Ishikawa (cell line): ENCODE results near the gene ACY1.
A peak's percentile ranks its signal among the peaks of the same experiment; 100 is the strongest.

ENCODE experiments used
- CEBPB ChIP-seq: IDR thresholded peaks from 2 replicates; pipeline ENCODE4 v1.6.1; 2012
- CREB1 ChIP-seq: IDR thresholded peaks from 2 replicates; pipeline ENCODE4 v1.6.1; 2012; ENCODE audit warnings: low read depth
- EGR1 ChIP-seq: IDR thresholded peaks from 2 replicates; pipeline ENCODE4 v1.6.1; 2012
- EP300 ChIP-seq: IDR thresholded peaks from 2 replicates; pipeline ENCODE4 v1.6.1; 2012; ENCODE audit warnings: borderline replicate concordance
- NFIC ChIP-seq: IDR thresholded peaks from 2 replicates; pipeline ENCODE4 v1.6.1; 2012
- RAD21 ChIP-seq: IDR thresholded peaks from 2 replicates; pipeline ENCODE4 v1.6.1; 2012; ENCODE audit warnings: low read depth
- TAF1 ChIP-seq: IDR thresholded peaks from 2 replicates; pipeline ENCODE4 v1.6.1; 2012; ENCODE audit warnings: low read depth, mild to moderate bottlenecking
- TCF12 ChIP-seq: IDR thresholded peaks from 2 replicates; pipeline ENCODE4 v1.6.1; 2012; ENCODE audit warnings: low read depth
- TEAD4 ChIP-seq: IDR thresholded peaks from 2 replicates; pipeline ENCODE4 v1.6.1; 2012
- YY1 ChIP-seq: IDR thresholded peaks from 2 replicates; pipeline ENCODE4 v1.6.1; 2012; ENCODE audit warnings: low read depth
- ZBTB7A ChIP-seq: IDR thresholded peaks from 2 replicates; pipeline ENCODE4 v1.6.1; 2012; ENCODE audit warnings: low read depth
- TF ChIP-seq, protein P1 (sequence below): IDR thresholded peaks from 2 replicates; pipeline ENCODE4 v1.6.1; 2012; ENCODE audit warnings: low read depth, mild to moderate bottlenecking
- TF ChIP-seq, protein P2 (sequence below): IDR thresholded peaks from 2 replicates; pipeline ENCODE4 v1.6.1; 2012
- TF ChIP-seq, protein P3 (sequence below): IDR thresholded peaks from 2 replicates; pipeline ENCODE4 v1.6.1; 2012

ACY1 gene

DNA sequence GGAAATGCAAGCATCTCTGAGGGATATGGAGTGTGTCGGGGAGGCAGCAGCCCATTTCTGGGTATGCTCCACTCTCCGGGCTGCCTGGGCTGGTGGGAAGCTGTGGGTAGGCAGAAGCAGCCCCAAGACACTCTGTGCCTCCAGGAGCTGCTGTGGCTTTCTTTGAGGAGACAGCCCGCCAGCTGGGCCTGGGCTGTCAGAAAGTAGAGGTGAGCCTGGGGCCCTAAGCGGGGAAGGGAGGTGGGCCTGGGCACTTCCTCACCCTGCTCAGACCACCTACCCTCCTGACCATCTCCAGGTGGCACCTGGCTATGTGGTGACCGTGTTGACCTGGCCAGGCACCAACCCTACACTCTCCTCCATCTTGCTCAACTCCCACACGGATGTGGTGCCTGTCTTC is 1.7 kb downstream of the ACY1 start:
- TF ChIP-seq, protein P1, sequence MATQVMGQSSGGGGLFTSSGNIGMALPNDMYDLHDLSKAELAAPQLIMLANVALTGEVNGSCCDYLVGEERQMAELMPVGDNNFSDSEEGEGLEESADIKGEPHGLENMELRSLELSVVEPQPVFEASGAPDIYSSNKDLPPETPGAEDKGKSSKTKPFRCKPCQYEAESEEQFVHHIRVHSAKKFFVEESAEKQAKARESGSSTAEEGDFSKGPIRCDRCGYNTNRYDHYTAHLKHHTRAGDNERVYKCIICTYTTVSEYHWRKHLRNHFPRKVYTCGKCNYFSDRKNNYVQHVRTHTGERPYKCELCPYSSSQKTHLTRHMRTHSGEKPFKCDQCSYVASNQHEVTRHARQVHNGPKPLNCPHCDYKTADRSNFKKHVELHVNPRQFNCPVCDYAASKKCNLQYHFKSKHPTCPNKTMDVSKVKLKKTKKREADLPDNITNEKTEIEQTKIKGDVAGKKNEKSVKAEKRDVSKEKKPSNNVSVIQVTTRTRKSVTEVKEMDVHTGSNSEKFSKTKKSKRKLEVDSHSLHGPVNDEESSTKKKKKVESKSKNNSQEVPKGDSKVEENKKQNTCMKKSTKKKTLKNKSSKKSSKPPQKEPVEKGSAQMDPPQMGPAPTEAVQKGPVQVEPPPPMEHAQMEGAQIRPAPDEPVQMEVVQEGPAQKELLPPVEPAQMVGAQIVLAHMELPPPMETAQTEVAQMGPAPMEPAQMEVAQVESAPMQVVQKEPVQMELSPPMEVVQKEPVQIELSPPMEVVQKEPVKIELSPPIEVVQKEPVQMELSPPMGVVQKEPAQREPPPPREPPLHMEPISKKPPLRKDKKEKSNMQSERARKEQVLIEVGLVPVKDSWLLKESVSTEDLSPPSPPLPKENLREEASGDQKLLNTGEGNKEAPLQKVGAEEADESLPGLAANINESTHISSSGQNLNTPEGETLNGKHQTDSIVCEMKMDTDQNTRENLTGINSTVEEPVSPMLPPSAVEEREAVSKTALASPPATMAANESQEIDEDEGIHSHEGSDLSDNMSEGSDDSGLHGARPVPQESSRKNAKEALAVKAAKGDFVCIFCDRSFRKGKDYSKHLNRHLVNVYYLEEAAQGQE = no peak
- TF ChIP-seq NFIC = no peak
- TF ChIP-seq, protein P2, sequence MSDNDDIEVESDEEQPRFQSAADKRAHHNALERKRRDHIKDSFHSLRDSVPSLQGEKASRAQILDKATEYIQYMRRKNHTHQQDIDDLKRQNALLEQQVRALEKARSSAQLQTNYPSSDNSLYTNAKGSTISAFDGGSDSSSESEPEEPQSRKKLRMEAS = no peak
- no peak for TF ChIP-seq EGR1

DNA sequence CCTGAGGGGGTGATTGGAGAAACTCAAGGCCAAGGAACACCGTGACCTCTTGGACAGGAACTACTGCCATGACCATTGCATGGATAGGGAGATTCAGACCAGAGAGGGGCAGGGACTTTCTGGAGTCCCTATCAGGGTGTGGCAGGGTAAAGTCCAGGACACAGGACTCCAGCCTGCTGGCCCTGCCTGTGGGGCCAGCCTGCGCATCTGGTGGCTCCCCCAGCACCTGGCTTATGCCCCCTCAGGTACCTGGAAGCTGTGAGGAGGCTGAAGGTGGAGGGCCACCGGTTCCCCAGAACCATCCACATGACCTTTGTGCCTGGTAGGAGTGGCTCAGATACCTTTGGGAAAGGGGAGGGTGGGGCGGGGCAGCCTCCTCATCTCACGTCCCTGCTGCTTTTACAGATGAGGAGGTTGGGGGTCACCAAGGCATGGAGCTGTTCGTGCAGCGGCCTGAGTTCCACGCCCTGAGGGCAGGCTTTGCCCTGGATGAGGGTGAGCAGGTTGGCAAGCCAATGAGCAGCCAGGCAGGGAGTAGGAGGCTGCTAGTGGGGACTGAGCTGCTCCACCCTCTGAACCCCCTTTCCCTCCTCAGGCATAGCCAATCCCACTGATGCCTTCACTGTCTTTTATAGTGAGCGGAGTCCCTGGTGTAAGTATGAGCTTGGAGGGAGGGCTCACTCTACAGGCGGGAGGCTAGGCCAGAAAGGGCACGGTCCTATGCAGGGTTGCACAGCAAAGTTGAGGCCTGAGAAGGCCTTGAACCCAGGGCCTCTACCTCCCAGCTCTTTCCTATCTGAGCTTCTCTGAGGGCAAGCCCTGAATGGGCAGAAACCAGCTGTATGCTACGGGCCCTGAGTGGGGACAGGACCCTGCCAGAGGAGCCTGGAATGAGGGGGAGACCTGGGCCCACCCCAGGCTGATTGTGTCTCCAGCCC is 2.9 kb downstream of the ACY1 start:
- TF ChIP-seq TAF1 (0 out of 2 replicates have a peak, but pooled peaks have one; percentile 16), RAD21 (no peak)

DNA sequence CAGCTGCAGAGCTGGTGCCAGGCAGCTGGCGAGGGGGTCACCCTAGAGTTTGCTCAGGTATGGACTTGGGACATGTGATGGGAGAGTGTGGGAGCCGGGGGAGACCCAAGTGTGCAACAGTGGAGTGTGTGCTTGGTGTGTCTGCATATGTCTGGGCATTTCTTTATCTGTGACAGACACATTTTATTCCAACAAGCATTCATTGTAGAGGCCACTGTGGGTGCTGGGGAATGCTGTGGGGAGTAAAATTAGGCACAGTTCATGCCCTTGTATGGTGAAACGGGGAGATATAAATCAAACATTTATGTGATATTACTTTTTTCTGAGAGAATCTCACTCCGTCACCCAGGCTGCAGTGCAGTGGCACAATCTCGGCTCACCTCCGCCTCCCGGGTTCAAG is 4.2 kb downstream of the ACY1 start:
- TF ChIP-seq TEAD4 = no peak
- no peak for TF ChIP-seq TAF1
- no peak for TF ChIP-seq NFIC
- no peak for TF ChIP-seq CREB1
- TF ChIP-seq TCF12 = no peak
- TF ChIP-seq, protein P2 = no peak
- TF ChIP-seq, protein P1 = no peak
- no peak for TF ChIP-seq EGR1
- TF ChIP-seq ZBTB7A = no peak

DNA sequence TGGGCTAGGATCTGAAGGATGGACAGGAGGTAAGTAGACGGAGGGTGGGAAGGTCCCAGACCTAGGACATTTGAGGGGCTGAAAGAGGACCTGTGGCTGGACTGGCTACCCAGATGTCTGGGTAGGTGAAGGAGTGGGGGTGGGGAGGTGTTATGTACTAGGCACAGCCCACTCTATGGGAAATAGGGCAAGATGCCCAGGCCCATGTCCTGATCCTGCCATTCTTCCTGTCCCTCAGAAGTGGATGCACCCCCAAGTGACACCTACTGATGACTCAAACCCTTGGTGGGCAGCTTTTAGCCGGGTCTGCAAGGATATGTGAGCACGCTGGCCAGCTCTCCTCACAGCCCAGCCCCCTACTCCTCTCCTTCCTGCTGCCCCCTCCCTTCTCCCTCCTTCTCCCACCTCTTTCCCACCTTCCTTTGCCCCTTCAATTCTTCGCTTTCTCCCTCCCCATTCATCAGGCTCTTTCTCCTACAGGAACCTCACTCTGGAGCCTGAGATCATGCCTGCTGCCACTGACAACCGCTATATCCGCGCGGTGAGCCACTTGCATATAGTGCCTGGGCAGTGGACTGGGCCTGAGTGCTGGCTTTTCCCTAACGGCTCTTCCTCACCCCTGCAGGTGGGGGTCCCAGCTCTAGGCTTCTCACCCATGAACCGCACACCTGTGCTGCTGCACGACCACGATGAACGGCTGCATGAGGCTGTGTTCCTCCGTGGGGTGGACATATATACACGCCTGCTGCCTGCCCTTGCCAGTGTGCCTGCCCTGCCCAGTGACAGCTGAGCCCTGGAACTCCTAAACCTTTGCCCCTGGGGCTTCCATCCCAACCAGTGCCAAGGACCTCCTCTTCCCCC is 5.2 kb downstream of the ACY1 start:
- TF ChIP-seq CREB1 = no peak

DNA sequence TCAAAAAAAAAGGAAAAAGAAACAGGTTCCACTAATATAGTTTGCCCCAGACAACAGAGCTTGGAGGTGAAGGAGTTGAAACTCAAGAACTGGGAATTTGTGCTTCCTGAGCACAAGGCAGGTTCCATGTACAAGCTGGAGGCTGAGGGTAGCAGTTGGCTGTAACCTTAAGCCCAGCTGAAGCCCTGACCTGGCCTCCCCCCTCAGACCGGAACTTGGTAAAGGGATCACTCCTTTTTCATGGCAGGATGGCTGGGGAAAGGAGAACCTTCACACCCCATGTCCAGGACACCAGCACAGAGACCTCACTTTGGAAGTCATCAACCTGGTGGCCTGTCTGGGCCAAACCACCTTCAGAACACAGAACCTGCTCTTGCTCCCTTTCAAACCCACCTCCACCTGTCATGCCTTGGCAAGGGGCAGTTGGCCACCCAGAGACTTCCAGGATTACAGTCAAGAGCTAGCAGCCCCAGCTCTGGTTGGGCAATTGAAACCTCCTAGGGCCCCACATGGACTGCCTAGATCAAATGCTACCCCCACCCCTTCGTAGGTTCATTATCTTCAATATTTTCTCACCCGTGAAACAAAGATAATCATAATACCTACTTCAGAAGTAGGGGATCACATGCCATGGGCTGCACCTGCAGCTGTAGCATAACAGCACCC is 8.8 kb downstream of the ACY1 start:
- TF ChIP-seq CEBPB = no peak
- no peak for TF ChIP-seq TAF1
- TF ChIP-seq, protein P3, sequence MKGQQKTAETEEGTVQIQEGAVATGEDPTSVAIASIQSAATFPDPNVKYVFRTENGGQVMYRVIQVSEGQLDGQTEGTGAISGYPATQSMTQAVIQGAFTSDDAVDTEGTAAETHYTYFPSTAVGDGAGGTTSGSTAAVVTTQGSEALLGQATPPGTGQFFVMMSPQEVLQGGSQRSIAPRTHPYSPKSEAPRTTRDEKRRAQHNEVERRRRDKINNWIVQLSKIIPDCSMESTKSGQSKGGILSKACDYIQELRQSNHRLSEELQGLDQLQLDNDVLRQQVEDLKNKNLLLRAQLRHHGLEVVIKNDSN = no peak
- no peak for TF ChIP-seq EP300
- no peak for TF ChIP-seq TCF12
- TF ChIP-seq, protein P1 = no peak
- TF ChIP-seq YY1 = no peak
- TF ChIP-seq, protein P2 = no peak
- no peak for TF ChIP-seq CREB1
- TF ChIP-seq RAD21 = no peak
